Measurements from ENCODE around the gene STK24. TPM values are rescaled to one million over a fixed set of nuclear protein-coding genes. Genes with fewer than 3 reads are reported as not detected.

The STK24 gene
- polyA plus RNA-seq, 2 of the 4 experiments (the other 2 are of a cell fraction), result 46.1 to 55.6 TPM

GRCh38 chr13:98512774-98513665 lies 63.9 kb downstream of the STK24 start:
- POLR2A ChIA-PET, result no interaction called here
- Histone ChIP-seq H3K4me2 (no peak overlapping the region), H3K4me3 (no peak overlapping the region), H3K4me1 (peaks cover 22% of the 10 kb centered on the region), H3K9me3 (no peaks in the 10 kb centered on the region), H3K27ac (no peak overlapping the region)
- TF ChIP-seq RFX5 (IDR thresholded peaks at IDR 0.05), result no peak
- no peak for TF ChIP-seq E2F6 (IDR thresholded peaks at IDR 0.05; ENCODE audit: borderline replicate concordance, low read depth)
- TF ChIP-seq POLR2AphosphoS2 (conservative IDR thresholded peaks at IDR 0.05; ENCODE audit: low read length), result no peak
- TF ChIP-seq PHF8 (IDR thresholded peaks at IDR 0.05; ENCODE audit: borderline replicate concordance, low read depth), result no peak
- TF ChIP-seq USF2 (IDR thresholded peaks at IDR 0.05), result no peak
- no peak for TF ChIP-seq SREBF2 (IDR thresholded peaks at IDR 0.05)
- no peak for TF ChIP-seq RNF2 (IDR thresholded peaks at IDR 0.05; ENCODE audit: borderline replicate concordance, low read depth)
- TF ChIP-seq NR3C1 (IDR thresholded peaks at IDR 0.05), result no peak
- 86% methylated on average over 12 of the region's 18 CpGs for WGBS (ENCODE audit: missing lambda C conversion rate)
- DNase-seq (ENCODE audit: low read depth in 1 of 2, low spot score in 1 of 2), result no peak
- ATAC-seq, result no peak
- no peak for FAIRE-seq
- CTCF ChIA-PET, result no interaction called here

GRCh38 chr13:98511435-98511834 lies 65.5 kb downstream of the STK24 start:
- FAIRE-seq (no peak), ATAC-seq (no peak), DNase-seq (ENCODE audit: low read depth in 1 of 2, low spot score in 1 of 2) (no peak)
- Histone ChIP-seq H3K27ac (no peak overlapping the region), H3K9me3 (no peaks in the 10 kb centered on the region), H3K4me1 (peaks cover 36% of the 10 kb centered on the region), H3K4me3 (no peak overlapping the region), H3K4me2 (no peak overlapping the region)
- POLR2A ChIA-PET, result no interaction called here
- TF ChIP-seq CBX2 (IDR thresholded peaks at IDR 0.05; ENCODE audit: borderline replicate concordance, low read depth), result no peak
- TF ChIP-seq EHMT2 (IDR thresholded peaks at IDR 0.05; ENCODE audit: low read depth), result no peak
- TF ChIP-seq RARB (CRISPR knock-in tag; IDR thresholded peaks at IDR 0.05), result no peak
- TF ChIP-seq SREBF2 (IDR thresholded peaks at IDR 0.05), result no peak
- no peak for TF ChIP-seq ELK1 (IDR thresholded peaks at IDR 0.05; ENCODE audit: low read depth, low read length)
- TF ChIP-seq BCL3 (IDR thresholded peaks at IDR 0.05), result no peak
- no peak for TF ChIP-seq HDAC2 (IDR thresholded peaks at IDR 0.05)
- TF ChIP-seq EHF (CRISPR knock-in tag; IDR thresholded peaks at IDR 0.05), result no peak
- TF ChIP-seq TP53 (CRISPR knock-in tag; IDR thresholded peaks at IDR 0.05), result no peak
- no peak for TF ChIP-seq ESRRA (IDR thresholded peaks at IDR 0.05; ENCODE audit: borderline replicate concordance, low read length)
- no peak for TF ChIP-seq NR3C1 (IDR thresholded peaks at IDR 0.05)
- TF ChIP-seq ZC3H11A (IDR thresholded peaks at IDR 0.05), result no peak
- no peak for TF ChIP-seq HEYL (CRISPR knock-in tag; IDR thresholded peaks at IDR 0.05)
- no peak for TF ChIP-seq E2F6 (IDR thresholded peaks at IDR 0.05; ENCODE audit: borderline replicate concordance, low read depth)
- TF ChIP-seq EP300 (IDR thresholded peaks at IDR 0.05), result no peak
- CTCF ChIA-PET, result no interaction called here
- 91% methylated on average over 7 of the region's 7 CpGs for WGBS (ENCODE audit: missing lambda C conversion rate)

Measured in A549 (cell line).